HEK293 (cell line): Measurements from ENCODE around the gene BCL11B.

Source experiments
- CTCF ChIA-PET: fragments of 350-600 bp; formaldehyde crosslinking; extraction: SDS; loops from one replicate; lab custom pipeline; 2021; ENCODE audit warnings: antibody characterized with exemption; lab: Yijun Ruan, JAX
- POLR2A ChIA-PET: fragments of 300-600 bp; formaldehyde crosslinking; extraction: SDS; loops from one replicate; lab custom pipeline; 2020; ENCODE audit warnings: antibody characterized with exemption, inconsistent platforms; lab: Yijun Ruan, JAX
- H3K27ac ChIP-seq: fragments of 200-500 bp; sonication (Bioruptor generic); 2 replicates; pipeline ENCODE4 v1.5.1; 2014; ENCODE audit warnings: low read depth, low read length, control low read depth, inconsistent platforms; ENCODE audit errors: extremely low read depth
- H3K36me3 ChIP-seq, 2 experiments: fragments of 200-500 bp in 1 of 2; sonication (Bioruptor generic) in 1 of 2; 1 replicate in 1 of 2; 2 replicates in 1 of 2; pipeline ENCODE4 v1.5.1; 2014 to 2017; ENCODE audit warnings: inconsistent platforms in 2 of 2, low read length in 2 of 2; ENCODE audit not compliant: control insufficient read depth in 2 of 2, insufficient read depth in 1 of 2
- H3K4me1 ChIP-seq: fragments of 200-500 bp; sonication (Bioruptor generic); 2 replicates; pipeline ENCODE4 v1.5.1; 2014; ENCODE audit warnings: mild to moderate bottlenecking, low read length, inconsistent platforms; ENCODE audit not compliant: control insufficient read depth, insufficient read depth
- H3K4me3 ChIP-seq: 2 replicates; pipeline ENCODE4 v1.5.1; 2011; ENCODE audit warnings: low read depth, mild to moderate bottlenecking, control low read depth, low read length, moderate library complexity
- H3K9me3 ChIP-seq: fragments of 200-500 bp; sonication (Bioruptor generic); 2 replicates; pipeline ENCODE4 v1.5.1; 2014; ENCODE audit warnings: low read depth, low read length, inconsistent platforms; ENCODE audit not compliant: control insufficient read depth, insufficient read depth
- CTCF ChIP-seq: fragments of 450-650 bp; formaldehyde crosslinking; IDR thresholded peaks from 2 replicates; pipeline ENCODE4 v1.5.1; 2016; ENCODE audit warnings: missing biosample characterization, missing genetic modification characterization
- EGR2 ChIP-seq: fragments of 450-650 bp; formaldehyde crosslinking; IDR thresholded peaks from 2 replicates; pipeline ENCODE4 v1.5.1; 2016; ENCODE audit warnings: low read depth, missing biosample characterization, missing genetic modification characterization
- KLF1 ChIP-seq: fragments of 450-650 bp; formaldehyde crosslinking; IDR thresholded peaks from 2 replicates; pipeline ENCODE4 v1.5.1; 2016; ENCODE audit warnings: missing biosample characterization, missing genetic modification characterization
- KLF10 ChIP-seq: fragments of 450-650 bp; IDR thresholded peaks from 2 replicates; pipeline ENCODE4 v1.5.1; 2018; ENCODE audit warnings: missing biosample characterization, mild to moderate bottlenecking, missing genetic modification characterization
- KLF16 ChIP-seq: fragments of 450-650 bp; formaldehyde crosslinking; IDR thresholded peaks from 2 replicates; pipeline ENCODE4 v1.5.1; 2017; ENCODE audit warnings: missing biosample characterization, missing genetic modification characterization
- KLF7 ChIP-seq: fragments of 450-650 bp; formaldehyde crosslinking; IDR thresholded peaks from 2 replicates; pipeline ENCODE4 v1.5.1; 2016; ENCODE audit warnings: missing biosample characterization, missing genetic modification characterization, borderline replicate concordance
- KLF8 ChIP-seq: fragments of 450-650 bp; formaldehyde crosslinking; IDR thresholded peaks from 2 replicates; pipeline ENCODE4 v1.5.1; 2016; ENCODE audit warnings: missing biosample characterization, missing genetic modification characterization
- KLF9 ChIP-seq: fragments of 450-650 bp; formaldehyde crosslinking; IDR thresholded peaks from 2 replicates; pipeline ENCODE4 v1.5.1; 2016; ENCODE audit warnings: missing biosample characterization, missing genetic modification characterization, low read depth
- PRDM4 ChIP-seq: fragments of 450-650 bp; formaldehyde crosslinking; IDR thresholded peaks from 2 replicates; pipeline ENCODE4 v1.5.1; 2017; ENCODE audit warnings: missing biosample characterization, missing genetic modification characterization
- SP3 ChIP-seq: fragments of 450-650 bp; formaldehyde crosslinking; IDR thresholded peaks from 2 replicates; pipeline ENCODE4 v1.5.1; 2016; ENCODE audit warnings: missing biosample characterization, missing genetic modification characterization
- ZBTB17 ChIP-seq: fragments of 450-650 bp; formaldehyde crosslinking; IDR thresholded peaks from 2 replicates; pipeline ENCODE4 v1.5.1; 2016; ENCODE audit warnings: missing biosample characterization, missing genetic modification characterization
- ZBTB20 ChIP-seq: fragments of 450-650 bp; formaldehyde crosslinking; IDR thresholded peaks from 2 replicates; pipeline ENCODE4 v1.5.1; 2016; ENCODE audit warnings: missing biosample characterization, missing genetic modification characterization
- ZFHX2 ChIP-seq: fragments of 450-650 bp; formaldehyde crosslinking; conservative IDR thresholded peaks from 2 replicates; pipeline ENCODE4 v1.5.1; 2016; ENCODE audit warnings: missing biosample characterization, missing genetic modification characterization
- ZNF19 ChIP-seq: fragments of 450-650 bp; formaldehyde crosslinking; IDR thresholded peaks from 2 replicates; pipeline ENCODE4; 2016; ENCODE audit warnings: missing biosample characterization, missing genetic modification characterization, low read depth
- ZNF2 ChIP-seq: fragments of 450-650 bp; formaldehyde crosslinking; IDR thresholded peaks from 2 replicates; pipeline ENCODE4 v1.5.1; 2016; ENCODE audit warnings: missing biosample characterization, missing genetic modification characterization
- ZNF274 ChIP-seq, 2 experiments: fragments of 200-500 bp in 1 of 2; fragments of 450-650 bp in 1 of 2; sonication (Bioruptor generic) in 1 of 2; formaldehyde crosslinking in 1 of 2; IDR thresholded peaks; 2 replicates each; pipeline versions ENCODE4 v1.5.1 to v1.6.1; 2014 to 2016; ENCODE audit warnings: borderline replicate concordance in 1 of 2, inconsistent platforms in 1 of 2, low read length in 1 of 2, missing biosample characterization in 1 of 2, missing genetic modification characterization in 1 of 2
- ZNF514 ChIP-seq: fragments of 450-650 bp; formaldehyde crosslinking; IDR thresholded peaks from 2 replicates; pipeline ENCODE4 v1.5.1; 2016; ENCODE audit warnings: missing biosample characterization, missing genetic modification characterization
- ZNF654 ChIP-seq: fragments of 450-650 bp; formaldehyde crosslinking; IDR thresholded peaks from 2 replicates; pipeline ENCODE4 v1.5.1; 2016; ENCODE audit warnings: low read depth, missing biosample characterization, missing genetic modification characterization
- ZNF776 ChIP-seq: fragments of 450-650 bp; formaldehyde crosslinking; IDR thresholded peaks from 2 replicates; pipeline ENCODE4 v1.5.0; 2017; ENCODE audit warnings: missing biosample characterization, missing genetic modification characterization, borderline replicate concordance
- TF ChIP-seq, protein P1 (sequence below): fragments of 450-650 bp; formaldehyde crosslinking; IDR thresholded peaks from 2 replicates; pipeline ENCODE4 v1.5.1; 2016; ENCODE audit warnings: missing biosample characterization, missing genetic modification characterization

BCL11B gene

DNA sequence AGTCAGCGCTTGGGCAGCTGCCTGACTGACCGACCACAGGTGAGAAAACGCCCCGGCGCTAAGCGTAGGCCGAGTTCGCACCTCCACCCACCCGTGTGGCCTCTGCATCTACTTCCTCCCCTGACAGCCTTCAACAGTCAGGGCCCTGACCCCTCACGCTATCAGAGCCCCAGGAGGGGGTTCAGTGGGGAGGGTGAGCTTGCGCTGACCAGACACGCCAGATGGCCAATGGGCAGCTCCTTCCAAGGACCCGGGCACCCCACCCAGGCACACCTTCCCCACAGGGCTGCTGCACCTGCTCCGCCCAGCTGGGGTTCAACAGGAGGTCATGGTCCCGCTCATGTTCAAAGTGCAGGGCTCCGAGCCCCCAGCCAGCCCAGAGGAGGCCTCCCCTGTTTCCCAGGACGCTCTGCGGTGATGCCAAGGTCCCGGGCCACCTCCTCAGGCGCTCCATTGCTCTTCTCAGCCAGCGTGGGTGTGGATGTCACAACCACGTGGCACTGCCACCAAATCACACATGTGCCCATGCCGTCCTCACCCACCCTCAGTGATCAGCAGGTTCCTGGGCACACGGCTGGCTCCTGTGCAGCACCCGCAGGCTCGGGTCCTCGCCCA, 48.7 kb upstream of the BCL11B start:
- H3K9me3 ChIP-seq: no peaks in the 10 kb centered on the region
- H3K4me3 ChIP-seq: no peak overlapping the region
- H3K36me3 ChIP-seq: no peaks in the 10 kb centered on the region
- TF ChIP-seq ZFHX2 (tag by site-specific recombination) (peak; percentile 31; the same call in 1 of the 2 replicates), ZNF274 (IDR thresholded peaks at IDR 0.05; ENCODE audit: low read length) (no peak), ZNF274 (tag by site-specific recombination; IDR thresholded peaks at IDR 0.05; ENCODE audit: borderline replicate concordance) (no peak), ZNF776 (tag by site-specific recombination) (no peak), EGR2 (tag by site-specific recombination) (0 out of 2 replicates have a peak, but pooled peaks have one; percentile 15)
- POLR2A ChIA-PET: no interaction called here
- CTCF ChIA-PET: interaction anchor here (0.6 to 2.5 kb wide), 17 partner anchors 9 to 189 kb away, joined by 3 to 39 read pairs (median 7); no protein-coding TSS in a partner anchor
- no peak overlapping the region for H3K27ac ChIP-seq
- H3K4me1 ChIP-seq: no peaks in the 10 kb centered on the region

DNA sequence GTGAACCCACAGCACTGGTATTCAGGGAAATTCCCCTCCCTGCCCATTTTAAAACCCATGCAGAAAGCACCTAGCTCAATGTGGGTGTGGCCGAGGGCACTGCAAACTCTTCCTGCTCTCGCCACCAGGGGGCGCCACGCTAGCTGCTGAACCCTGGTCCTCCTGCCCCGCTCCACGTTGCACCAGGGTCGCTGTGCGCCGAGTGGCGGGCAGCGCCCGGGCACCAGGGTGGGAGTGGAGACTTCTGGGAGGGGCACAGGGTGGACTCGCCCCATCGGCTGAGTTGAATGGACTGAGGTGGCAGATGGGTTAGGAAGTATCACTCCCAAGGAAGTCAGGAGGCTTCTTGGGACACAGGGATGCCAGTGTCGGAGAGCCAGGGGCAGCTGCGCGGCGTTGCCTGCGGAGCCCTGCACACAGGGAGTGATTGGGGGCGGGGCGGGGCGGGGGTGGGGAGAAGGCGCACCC, 48.1 kb upstream of the BCL11B start:
- no peak for TF ChIP-seq ZNF514
- peak; percentile 50 for TF ChIP-seq ZNF654 (tag by site-specific recombination)
- TF ChIP-seq ZBTB17: peak; percentile 60; the same call in 1 of the 2 replicates
- TF ChIP-seq ZBTB20 (tag by site-specific recombination): 0 out of 2 replicates have a peak, but pooled peaks have one; percentile 31
- TF ChIP-seq KLF10: peak; percentile 35; the same call in 1 of the 2 replicates
- TF ChIP-seq KLF16 (tag by site-specific recombination): peak; percentile 47; the same call in 1 of the 2 replicates
- TF ChIP-seq ZNF19 (tag by site-specific recombination): no peak
- peak; percentile 96 for TF ChIP-seq KLF9
- TF ChIP-seq SP3 (tag by site-specific recombination): peak; percentile 31
- TF ChIP-seq KLF7: peak; percentile 49; the same call in 1 of the 2 replicates
- TF ChIP-seq, protein P1, sequence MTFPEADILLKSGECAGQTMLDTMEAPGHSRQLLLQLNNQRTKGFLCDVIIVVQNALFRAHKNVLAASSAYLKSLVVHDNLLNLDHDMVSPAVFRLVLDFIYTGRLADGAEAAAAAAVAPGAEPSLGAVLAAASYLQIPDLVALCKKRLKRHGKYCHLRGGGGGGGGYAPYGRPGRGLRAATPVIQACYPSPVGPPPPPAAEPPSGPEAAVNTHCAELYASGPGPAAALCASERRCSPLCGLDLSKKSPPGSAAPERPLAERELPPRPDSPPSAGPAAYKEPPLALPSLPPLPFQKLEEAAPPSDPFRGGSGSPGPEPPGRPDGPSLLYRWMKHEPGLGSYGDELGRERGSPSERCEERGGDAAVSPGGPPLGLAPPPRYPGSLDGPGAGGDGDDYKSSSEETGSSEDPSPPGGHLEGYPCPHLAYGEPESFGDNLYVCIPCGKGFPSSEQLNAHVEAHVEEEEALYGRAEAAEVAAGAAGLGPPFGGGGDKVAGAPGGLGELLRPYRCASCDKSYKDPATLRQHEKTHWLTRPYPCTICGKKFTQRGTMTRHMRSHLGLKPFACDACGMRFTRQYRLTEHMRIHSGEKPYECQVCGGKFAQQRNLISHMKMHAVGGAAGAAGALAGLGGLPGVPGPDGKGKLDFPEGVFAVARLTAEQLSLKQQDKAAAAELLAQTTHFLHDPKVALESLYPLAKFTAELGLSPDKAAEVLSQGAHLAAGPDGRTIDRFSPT (tag by site-specific recombination): no peak
- peak; percentile 85 for TF ChIP-seq CTCF (tag by site-specific recombination)
- peak; percentile 51; the same call in 1 of the 2 replicates for TF ChIP-seq ZNF2 (tag by site-specific recombination)
- peak; percentile 57; the same call in 1 of the 2 replicates for TF ChIP-seq KLF8 (tag by site-specific recombination)
- peak; percentile 65 for TF ChIP-seq KLF1 (tag by site-specific recombination)
- TF ChIP-seq PRDM4 (tag by site-specific recombination): no peak
- TF ChIP-seq, all 188 proteins: peak for 12
- Histone ChIP-seq H3K9me3 (no peaks in the 10 kb centered on the region), H3K4me1 (no peaks in the 10 kb centered on the region), H3K27ac (no peak overlapping the region), H3K4me3 (no peak overlapping the region; the same call in 1 of the 2 replicates), H3K36me3 (no peaks in the 10 kb centered on the region)
- ChIA-PET CTCF (interaction anchor here (0.5 to 2.5 kb wide), 39 partner anchors 8 to 933 kb away, joined by 3 to 39 read pairs (median 4); no protein-coding TSS in a partner anchor), POLR2A (no interaction called here)
